Cortex of kidney (tissue), 1 donor: Measurements from ENCODE around the gene POLR3A.

Experiments
- DNase-seq: peaks from one replicate; lab custom pipeline; 2025; lab: John Stamatoyannopoulos, UW

The POLR3A gene

DNA sequence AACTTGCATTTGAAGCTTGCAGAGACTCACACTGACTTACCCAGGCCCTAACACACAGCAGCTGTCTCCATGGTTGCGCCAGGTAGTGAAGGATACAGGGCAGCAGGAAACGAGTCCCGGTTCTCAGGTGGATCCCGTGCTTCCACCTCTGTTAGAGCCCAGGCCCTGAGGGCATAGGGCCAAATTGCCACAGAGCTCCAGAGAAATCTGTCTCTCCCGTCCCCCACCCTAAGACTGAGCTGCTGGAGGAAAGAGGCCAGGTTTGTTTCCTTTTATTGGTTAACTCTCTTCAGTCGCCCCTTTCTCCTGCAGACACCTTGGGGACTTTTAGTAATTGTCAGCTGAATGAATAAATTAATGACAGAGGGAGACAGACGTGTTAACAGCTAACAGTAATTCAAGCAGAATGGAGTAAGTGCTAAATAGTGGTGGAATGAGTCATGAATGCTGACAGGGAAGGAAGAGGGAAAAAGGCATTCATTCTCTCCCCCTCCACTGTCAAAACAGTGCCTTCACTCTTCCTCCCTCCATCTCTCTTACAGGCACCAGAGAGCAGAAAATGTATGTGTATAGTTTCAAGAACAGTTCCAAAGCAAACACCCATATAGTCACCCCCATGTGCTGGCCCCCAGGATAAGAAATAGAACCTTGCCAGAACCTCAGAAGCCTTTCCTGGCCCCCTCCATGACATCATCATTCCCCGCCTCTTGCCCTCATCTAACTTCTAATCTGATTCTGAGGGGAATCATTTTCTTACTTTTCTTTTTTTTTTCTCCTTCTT lies 86.0 kb downstream of the POLR3A start:
- DNase-seq, result no peak

DNA sequence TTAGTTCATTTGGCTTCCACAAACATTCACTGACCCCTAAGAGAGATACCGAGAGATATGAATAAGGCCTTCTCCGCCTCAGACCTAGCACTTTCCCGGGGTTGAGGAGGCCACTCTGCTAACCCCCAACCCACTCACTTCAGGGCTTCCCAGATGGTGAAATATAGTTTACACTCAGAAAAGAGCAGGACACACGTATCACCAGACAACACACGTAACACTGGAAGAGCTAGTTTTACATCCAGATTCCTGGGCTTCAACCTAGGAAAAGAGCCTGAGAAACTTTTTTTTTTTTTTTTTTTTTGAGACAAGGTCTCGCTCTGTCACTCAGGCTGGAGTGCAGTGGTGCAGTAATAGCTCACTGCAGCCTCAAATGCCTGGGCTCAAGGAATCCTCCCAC lies 87.5 kb downstream of the POLR3A start:
- no peak for DNase-seq

DNA sequence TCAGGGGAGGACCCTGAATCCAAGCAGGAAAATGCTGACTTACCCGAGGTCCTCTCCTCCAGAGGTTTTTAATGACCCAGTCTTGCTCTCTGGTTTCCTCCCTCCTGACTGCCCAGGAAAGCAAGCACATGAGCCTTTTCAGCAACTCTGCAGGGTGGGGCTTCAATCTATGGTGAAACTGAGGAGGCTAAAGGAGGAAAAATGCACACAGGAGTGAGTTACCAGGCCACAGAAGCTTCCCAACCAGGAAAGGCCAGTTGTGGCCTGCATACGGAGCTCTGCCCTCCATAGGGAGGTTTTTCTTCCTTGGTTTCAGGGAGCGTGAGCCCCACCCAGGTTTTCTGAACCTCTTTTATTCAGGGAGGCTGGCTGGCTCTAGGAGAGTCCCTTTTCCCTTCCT lies 88.7 kb downstream of the POLR3A start:
- DNase-seq, result no peak

DNA sequence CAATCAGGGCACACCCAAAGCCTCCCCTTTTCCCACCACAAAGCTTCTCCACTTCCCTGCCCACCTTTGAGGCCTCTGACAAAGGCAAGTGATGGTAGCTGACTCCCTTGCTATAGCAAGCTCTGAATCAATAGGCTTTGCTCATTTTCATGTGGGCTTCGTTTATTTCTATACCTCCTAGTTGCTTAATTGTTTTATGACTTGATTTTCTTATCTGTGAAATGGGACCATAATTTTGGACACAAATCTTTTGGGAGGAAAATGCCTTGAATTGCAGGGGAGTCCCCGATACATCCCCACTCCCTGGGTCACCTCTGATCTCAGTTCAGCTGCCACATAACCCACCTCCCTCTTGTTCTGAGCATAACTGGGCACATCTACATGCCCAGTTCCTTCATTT lies 89.1 kb downstream of the POLR3A start:
- no peak for DNase-seq

DNA sequence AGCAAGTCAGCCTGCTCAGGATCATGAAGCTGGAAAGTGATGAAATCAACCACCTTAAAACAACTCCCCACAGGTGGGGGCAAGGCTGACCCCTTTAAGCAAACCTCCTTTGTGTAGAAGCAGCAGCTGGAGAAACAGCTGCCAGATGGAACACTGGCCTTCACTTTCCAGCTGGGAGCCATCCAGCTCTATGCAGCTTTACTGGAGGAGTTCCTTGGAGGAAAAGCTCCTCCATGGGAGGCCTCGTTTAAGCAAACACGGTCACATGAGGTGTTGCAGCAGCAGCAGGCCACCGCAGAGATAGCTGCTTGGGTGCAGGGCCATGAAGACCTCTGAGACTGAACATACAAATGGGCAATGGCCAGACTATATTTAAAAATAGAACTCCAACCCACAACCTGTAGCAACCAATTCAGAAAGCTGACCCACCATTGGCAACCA lies 89.7 kb downstream of the POLR3A start:
- DNase-seq, result no peak

DNA sequence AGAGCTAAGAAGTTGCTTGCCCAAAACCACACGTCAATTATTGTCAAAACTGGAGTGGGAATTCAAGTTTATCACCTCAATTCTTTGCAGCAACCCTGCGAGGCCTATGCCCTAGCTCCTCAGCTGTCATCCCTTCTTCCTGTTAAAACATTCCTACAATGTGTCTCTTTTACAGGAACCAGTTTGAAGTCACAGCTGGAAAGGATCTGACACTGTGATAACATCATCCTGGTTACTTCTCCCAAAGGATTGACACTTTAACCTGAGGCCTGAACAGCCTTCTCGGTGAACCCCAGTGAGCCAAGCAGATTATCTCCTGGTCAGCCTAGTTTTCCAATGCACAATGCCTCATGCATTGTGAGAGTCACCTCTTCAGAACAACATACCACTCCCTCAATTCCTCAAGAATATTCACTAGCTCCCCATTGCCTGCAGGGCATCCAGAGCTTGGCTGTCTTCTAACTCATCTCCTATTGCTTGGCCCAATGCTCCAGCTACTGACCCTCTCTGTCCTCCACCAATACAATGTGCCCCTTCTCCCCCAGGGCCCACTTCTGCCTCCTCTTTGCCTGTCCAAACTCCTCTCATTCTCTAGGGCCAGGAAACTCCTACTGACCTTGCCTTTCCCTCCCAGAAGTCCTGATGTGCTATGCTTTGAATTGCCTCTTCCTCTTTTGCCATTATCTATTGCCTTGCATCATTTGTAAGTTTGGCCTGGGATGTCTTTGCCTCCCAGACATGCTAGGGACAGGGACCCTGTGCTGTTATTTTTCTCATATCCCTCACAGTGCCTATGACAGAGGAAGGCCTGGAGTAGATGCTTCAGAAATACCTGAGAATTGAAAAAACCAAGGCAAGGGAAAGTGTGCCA lies 92.4 kb downstream of the POLR3A start:
- no peak for DNase-seq

DNA sequence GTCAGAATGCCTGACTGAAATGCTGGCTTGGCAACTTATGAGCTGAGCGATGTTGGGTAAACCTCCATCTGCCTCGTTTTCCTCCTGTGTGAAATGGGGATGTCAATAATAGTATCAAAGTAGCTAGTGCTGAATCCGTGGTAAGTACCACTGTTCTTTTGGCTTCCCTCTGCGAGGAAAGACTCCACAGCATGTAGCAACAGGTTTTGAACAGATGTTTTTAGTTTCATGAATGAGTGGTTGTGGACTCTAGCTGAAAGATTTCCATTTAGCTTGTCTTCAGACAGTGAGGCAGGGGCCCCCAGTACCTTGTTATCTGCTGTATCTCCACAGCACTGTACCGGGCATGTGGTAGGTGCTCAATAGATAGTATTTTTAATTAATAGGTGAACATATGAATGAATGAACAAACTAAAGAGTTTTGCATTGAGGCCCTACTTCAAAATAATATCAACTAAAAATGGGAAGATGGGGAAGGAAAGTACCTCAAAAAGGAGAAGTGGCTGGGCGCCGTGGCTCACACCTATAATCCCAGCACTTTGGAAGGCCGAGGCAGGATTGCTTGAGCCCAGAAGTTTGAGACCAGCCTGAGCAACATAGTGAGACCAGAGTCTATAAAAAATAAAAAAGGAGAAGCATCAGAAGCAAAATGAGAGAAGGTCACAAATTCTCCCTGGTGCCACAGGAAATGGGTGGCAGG lies 97.1 kb downstream of the POLR3A start:
- no peak for DNase-seq

DNA sequence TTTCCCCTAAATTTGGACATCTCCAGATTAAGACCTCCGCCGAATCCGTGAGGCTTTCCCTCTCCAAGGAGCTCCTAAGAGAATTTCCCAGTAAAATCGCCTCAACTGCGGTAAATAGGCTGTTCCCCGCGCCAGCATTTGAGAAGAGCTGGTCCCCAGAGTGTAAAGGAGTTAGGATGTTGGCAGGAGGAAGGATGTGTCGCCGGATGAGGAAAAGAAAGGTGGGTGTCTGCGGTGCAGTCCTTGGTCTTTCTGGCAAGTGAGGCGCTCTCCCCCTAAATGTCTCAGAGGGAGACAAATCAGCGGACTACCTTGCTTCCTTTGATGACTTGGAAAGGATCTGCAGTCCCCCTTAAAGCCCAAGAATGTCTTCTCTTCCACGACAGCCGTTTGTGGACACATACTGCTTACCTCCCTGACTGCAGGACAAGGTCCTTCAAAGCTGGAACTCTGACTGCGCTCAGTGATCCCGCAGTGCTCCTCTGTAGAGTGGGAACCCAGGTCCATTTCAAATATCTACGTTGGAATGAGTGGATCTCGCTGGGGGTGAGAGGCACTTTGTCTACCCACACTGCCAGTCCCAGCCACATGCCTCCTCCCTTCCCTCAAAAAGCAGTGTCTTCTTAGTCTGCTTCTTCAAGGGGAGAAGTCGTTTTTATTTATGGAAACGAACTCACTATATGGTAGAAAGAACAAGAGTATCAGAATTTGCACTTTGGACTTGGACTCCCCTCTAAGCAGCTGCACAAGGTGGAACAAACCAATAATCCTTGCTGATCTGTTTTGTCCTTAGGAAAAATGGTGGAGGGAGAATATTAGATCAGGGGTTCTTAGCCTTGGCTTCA lies 101.7 kb downstream of the POLR3A start:
- DNase-seq, result no peak

DNA sequence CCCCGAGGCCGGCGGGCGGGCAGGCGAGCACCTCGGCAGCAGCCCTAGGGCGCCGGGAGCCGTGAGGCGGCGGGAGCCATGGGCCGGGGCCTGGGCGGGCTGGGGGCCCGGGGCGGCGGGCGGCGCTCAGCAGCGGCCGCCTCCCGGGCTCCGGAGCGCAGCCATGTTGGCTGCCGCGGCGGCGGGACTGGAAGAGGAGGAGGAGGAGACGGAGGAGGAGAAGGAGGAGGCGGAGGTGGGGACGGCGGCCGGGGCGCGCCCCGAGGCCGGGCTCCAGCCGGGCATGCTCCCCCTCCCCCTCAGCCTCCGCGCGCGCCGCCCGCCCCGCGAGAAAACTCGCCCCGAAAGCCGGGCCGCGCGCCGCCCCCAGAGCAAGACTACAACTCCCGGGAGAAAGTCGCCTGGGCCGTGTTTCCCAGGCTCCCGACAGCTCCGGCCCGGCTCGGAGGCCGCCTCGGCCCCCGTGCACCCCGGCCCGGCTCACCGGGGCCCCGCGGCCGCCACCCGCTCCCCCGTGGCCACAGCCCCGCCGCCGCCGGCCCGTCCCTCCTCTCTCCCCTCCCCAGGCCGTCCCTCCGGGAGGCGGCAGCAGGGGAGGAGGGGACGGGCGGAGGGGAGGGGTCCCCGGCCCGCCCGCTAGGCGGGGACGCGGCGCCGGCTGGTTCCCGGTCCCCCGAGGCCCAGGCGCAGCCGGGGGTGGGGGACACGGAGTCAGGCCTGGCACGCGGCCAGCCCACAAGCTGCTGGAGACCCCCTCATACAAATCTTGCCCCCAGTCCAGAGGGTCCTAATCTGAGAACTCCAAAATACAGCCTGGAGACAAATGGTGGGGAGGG lies 102.5 kb downstream of the POLR3A start, which contains the start of gene DLG5:
Gene DLG5, minus strand, starts transcription at position 190 of the 836 bp plus-strand sequence. CDS start 235 bp downstream, outside the sequence.
- no peak for DNase-seq

DNA sequence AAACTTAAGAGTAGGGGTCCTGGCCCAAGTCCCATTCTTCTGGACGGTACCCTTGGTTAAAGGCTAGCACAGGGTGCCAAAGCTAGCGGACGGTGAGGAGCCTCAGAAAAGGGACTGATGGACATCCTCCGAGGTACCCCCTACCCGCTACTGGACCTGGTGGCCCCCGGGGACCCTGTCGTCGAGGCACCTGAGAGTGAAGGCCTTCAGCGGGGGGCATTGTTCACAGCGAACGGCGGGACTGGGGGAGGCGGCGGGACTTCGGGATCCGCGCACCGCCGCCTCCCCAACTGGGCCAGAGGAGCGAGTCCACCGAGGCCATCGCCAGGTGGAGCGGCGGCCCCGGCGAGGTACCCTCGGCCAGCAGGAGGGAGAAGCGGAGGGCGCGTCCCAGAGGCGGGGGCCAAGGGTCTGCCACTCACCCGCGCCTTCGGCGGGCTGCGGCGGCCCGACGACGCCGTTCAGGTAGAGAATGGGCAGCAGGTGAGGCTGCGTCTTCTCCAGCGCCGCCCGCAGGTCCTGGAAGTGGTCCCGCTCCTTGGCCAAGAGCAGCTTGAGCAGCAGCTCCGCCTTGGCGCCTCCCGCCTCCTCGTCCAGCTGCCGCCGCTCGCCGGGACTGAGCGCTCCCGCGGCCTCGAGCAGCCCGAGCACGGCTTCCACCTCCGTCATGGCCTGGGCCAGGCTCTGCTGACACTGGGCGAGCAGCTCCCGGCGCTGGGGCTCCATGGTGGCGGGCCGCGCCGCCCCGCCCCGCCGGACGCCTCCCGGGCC lies 103.3 kb downstream of the POLR3A start:
- DNase-seq, result no peak

DNA sequence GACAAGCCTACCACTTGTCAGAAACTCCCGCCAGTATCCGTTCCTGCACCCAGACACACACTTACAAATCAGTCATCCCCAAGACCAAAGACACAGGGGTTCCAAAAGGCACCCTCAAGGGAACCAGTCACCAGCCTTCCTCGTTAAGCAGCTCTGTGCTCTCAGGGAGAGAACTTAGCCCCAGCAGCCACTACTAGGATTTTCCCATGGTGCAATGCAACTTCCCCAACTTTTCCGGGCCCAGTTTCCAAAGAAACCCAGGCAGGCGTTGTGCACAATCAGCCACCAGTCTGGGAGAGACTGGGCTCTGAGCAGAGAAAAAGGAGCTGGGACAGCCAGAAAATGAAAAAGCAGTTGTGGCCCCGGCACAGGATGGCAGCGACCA lies 103.9 kb downstream of the POLR3A start:
- DNase-seq, result no peak

DNA sequence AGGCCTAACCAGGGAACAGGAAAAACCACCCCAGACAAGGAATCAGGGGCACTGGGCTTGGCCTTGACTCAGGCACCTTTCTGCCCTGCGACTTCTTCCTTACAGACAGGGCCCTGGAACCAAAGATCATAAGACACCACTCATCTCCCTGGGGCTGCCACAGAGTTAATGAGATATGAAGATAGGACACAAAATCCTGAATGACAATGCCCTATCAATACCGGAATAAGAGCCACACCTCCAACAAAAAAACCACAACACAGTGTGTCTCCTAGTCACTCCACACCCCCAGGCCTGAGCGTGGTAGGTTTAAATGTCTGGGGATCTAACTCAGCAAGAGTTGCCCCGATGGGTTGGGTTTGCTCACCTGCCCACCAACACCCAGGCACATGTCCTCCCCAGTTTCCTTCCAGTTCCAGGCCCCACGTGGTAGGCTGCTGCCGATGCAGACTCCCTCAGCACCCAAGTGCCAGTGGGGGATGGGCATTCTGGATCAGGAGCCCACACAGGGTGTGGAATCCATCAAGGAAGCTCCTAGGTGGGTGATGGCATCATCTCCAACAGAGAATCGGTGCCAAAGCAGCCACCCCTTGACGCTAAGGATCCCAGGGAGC lies 106.6 kb downstream of the POLR3A start:
- no peak for DNase-seq

DNA sequence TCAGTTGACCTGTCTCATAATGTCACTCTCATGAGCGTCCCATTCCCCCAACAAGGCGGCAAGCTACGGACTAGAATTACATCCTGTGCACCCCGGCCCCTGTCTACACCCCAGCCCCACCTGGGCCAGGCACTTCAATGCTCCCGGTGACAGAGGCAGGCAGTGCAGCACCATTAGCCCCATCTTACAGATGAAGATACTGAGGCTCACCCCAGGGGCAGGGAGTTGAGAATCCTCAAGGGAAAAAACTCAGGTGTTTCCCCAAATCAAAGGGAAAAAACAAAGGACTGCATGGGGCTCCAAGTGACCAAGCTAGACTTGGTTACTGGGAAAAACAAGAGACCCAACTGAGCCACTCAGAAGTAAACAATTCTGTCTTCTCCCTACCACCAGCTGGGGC lies 107.3 kb downstream of the POLR3A start:
- DNase-seq, result no peak

DNA sequence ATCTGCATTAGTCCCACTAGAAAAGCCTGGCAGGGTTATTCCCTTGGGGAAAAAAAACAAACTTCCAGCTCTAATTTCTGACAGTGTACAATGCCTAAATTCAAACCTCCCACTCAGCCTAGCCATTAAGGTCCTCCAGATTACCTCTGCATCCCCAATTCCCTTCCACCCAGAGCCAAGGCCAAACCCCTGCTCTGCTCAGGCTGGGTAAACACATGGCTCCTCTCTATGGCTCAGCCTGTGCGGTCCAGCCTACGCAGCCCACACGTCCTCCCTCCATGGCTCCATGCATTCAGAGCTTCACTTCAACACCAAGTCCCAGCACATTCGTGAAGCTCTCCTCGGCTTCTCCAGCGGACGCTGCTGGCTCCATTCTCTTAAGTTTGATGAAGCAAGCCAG lies 107.9 kb downstream of the POLR3A start:
- no peak for DNase-seq

DNA sequence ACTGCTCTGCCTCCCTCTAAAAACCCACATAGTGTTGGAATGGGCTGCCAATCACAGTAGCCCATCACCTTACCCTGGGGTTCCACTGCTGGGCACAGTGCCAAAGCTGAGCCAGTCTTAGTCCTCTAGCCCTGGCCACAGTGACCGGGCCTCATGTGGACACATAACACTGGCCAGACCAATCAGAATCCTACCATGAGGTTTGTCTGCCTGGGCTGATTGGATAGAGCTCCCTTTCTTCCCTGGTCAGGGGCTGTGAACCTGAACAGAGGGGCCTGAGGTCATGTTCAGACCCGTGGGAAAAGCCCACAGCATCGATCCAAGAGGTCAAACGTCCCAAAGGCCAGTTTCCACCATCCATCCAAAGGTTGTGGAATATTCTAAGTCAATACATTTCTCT lies 108.8 kb downstream of the POLR3A start:
- no peak for DNase-seq

DNA sequence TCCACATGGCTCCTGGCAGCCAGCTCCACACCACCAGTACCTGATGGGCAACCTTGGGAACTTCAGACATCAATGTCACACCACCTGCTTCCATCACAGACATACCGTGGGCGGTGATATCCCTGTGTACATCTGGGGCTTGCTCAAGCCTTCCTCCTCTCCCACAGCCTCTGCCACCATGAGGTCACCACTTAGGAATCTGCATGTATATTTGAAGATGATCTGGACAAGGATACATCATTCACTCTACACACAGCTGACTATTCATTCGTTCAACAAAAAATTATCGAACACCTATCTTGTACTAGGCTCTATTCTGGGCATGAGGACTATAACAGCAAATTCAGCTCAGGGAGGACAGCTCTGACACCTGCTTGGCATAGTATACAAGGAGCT lies 109.6 kb downstream of the POLR3A start:
- DNase-seq, result no peak
